IPS DF 4.7 (cell line): ENCODE measurements around the gene ZIC5.

ENCODE experiments used
- DNase-seq: peaks from one replicate; pipeline ENCODE4 v3.0.0-alpha.2; 2013; ENCODE audit warnings: low spot score; ENCODE audit errors: extremely low read depth

The ZIC5 gene

GRCh38 chr13:99971576-99972189, at the start of gene ZIC5:
Gene ZIC5 (minus strand): TSS chr13:99971767. CDS start chr13:99971603, 164 bp downstream.
- no peak for DNase-seq

- DNase-seq: no peak
These were observed 48.3 kb upstream of the ZIC5 start for GRCh38 chr13:100019780-100020356.

DNA sequence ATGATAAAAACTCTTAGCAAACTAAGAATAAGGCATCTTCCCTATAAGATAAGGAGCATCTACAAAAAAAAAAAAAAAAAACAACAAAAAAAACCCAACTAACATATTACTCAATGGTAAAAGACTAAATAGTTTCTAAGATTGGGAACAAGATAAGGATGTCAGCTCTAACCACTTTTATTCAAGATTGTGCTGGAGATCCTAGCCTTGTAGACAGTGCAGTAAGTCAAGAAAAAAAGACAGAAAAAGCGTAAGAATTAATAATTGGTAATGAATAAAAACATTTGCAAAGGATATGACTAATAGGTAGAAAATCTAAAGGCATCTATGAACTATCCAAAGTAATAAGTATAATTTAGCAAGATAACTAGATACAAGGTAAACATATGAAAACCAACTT, 43.1 kb upstream of the ZIC5 start:
- no peak for DNase-seq

GRCh38 chr13:99998261-99998660, 26.7 kb upstream of the ZIC5 start:
- DNase-seq: no peak

GRCh38 chr13:99997702-99998214, 26.2 kb upstream of the ZIC5 start:
- no peak for DNase-seq

DNA sequence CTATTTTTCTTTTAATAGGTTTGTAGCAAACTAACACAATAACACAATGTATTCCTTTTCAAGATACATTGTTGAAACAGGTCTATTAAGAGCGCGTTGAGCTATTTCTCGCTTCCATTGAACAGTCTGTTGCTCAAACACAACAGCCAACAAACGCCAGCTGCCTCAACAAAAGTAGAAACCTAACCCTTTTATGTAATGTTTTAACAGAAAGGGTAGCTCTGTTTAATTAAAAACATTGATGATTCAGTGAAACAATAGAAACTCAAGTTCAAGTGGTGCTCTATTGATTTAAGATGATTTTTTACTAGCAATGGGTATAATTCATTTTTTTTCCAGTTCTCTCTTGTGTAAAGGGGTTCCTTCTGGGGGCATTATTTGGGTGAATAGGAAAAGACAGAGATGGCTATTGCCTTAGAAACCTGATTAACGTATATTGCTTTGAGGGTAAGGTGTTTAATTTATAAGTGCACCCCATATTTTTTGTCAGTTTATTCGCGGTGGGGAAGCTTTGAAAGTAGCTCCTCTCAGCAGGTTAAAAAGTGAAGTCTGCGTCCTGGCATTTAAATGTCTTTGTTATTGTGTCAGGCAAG, 24.9 kb upstream of the ZIC5 start:
- no peak for DNase-seq

DNA sequence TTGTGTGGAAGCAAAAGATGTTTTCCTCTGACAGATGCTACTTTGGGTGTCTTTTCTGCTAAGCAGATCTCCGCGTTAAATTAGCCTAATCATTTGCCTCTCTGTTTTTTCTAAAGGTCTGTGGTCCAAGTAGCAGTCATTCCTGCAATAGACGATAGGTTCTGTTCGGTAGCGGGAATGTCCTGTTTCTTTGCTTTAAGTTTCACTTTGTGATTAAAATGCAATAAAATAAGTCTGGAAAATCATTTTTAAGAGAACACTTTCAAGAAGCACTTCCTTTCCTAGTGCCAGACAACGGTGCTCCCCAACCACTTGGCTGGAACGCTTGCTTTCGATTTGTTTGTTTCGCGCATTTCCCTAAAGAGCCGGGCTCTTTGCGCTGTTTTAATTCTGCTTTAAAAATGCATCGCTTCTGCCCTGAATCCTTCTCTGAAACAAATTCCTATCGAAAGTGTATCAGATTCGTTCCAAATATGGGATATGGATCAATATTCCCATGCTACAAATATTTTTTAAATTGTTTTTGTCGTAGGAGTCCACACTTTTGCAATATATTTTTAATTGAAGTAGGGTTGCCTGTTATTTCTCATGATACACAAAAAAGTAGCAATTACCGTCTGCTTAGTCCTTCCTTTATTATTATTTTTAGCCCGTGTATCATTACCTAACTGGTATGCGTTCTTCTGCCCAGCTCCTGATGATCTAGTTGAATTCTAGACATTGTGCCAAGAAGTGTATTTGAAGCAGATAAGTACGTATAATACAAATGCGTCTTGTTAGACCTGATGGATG, 24.2 kb upstream of the ZIC5 start:
- no peak for DNase-seq

- DNase-seq: no peak
These were observed 23.6 kb upstream of the ZIC5 start for GRCh38 chr13:99995104-99995588.

DNA sequence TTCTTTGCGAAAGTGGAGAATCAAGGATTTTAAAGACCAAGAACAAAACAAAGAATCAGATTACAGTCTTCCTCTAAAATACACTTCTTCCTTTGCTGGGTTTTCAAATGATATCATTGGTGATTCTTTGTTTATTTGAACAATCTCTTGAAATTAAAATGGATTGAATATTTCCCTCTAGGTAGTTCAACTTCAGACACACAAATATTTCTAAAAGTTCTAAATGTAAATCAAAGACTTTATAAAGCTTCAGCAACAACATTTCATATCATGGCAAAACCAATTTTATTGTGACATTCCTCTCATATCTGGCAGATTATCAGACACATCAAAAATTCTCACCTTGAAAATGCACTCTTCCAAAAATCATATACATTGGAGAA, 23.1 kb upstream of the ZIC5 start:
- DNase-seq: no peak

DNA sequence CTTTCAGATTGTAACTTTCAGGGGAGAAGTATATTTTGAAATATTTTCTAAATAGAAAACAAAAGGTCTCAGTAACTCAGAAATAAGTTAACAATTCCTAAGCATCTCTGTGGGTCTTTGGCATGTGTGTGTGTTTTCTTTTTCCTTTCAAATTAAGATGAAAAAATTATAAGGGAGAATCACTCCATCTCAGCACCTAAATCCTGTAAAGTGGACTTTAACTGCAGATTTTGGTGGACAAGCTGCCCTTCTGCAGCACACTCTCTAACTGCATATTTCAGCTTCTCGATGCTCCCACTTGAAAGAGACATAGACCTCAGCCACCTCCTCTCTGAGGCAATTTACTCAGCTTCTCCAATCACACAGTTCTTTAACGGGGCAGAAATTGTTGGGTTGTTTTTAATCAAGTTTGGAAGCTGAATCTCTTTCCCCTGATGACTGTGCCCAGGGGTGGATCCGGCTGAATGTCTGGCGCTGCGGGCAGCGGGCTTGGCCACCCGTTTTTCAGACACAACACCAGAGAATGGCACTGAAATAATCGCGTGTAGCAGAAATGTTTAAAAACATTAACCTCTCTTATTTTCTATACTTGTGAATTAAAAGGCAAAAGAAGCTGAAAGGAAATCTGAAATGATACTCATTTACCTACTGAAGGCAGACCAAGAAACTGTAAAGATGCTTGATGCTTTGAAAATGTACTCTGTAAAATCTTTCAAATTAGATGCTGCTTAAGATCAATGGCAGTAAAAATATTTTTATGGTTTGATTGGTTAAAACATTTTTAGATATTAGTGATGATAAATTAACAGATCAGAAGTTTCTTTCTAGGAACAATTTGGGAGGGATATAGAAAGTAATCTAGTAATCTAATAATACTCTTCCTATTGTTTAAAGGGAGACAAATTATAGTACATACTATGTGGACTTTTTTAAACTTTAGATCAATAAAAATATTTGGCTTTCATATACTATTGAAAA, 22.4 kb upstream of the ZIC5 start:
- DNase-seq: no peak

DNA sequence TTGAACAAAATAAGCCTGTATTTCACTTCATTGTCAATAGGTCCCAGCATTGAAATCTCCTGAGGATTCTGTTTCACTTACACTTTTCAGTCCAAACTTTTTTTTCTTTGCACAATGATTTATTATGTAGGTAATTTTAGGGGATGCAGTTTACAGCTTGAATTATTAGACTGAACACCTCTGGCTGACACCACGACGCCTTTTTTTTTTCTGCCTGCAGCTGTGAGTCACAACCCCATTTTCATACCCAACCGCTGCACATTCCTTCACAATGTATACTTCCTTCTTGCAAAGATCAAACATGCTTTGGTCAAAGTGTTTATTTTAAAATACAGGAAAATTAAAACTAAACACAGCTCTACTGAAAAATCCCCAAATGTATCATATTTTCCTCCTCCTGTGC, 21.4 kb upstream of the ZIC5 start:
- DNase-seq: no peak

DNA sequence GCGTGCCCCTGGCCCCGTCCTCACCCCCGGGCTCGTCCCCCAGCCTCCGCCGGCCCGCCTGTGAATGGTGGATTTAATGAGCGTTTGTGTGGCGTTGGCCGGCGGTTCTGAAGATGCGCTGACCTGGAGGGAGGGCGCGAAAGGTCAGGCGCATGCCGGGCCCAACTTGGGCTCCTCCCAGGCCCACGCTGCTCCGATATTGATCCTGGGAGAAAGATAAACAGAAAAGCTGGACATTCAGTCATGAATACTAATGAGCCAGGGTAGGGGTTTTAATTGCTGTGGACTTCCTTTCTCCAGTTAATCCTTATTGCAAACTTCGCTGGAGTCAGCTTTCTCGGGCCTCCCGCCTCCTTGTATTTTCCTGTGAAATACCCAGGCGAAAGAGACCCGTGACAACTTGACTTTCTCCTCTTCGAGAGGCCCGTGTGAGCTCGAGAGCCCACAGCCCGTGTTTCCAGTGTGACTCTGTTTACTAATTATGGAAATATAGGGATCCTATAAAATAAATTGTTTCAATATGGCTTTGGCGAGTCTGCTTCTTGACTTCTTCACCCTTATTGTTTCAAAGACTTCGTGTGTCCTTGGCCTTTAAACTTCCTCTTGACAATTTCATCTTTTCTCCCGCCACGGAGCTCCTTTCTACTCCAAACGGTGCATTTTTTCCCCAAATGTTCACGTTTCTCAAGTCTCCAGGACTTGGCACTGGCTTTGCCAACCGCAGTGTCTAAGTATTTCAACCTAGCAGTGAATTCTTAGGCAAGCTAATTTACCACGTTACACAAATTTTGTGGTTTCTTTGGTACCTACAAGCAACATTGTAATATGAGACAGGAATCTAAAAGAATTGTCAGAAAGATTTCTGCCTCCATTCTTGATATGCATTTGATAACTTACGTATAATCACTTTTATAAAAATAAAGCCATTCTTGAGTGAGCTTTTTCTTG, 20.5 kb upstream of the ZIC5 start:
- no peak for DNase-seq

DNA sequence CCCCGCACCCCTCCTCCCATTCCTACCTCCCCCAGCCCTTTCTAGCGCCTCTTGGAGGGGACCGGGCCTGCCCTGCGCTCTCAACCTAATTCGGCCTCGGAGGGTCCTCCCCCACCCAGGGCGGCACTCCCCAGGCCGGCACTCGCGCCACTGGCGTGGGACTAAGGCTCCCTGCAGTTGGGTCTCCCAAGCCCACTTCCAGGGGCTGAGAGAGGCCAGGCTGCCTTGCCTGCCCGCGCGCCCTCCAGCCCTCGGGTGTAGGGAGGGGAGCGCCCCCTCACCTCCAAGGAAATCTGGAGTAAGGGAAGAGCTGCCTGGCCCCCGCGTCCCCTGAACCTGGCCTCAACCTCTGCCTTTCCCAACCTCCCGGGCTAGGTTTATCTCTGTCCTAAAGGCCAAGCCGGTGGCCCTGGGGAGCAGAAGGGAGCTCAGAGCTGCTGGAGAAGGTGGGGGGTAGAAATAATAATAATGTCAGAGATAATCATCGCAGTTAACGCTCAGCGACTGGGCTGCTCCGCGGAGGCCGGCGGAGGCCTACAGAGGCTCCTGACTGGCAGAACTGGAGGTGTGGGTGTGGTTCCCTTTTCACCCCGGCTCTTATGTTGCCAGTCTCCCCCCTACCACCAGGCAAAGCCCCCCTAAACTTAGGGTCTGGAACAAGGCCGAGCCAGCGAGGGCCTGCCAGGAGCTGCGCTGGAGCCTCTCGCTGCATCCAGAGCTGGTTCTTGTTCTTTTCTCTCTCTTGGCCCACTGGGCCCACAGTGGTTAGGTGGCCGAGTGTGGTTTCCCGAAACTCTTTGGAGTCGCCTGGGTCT, 19.7 kb upstream of the ZIC5 start:
- no peak for DNase-seq

DNA sequence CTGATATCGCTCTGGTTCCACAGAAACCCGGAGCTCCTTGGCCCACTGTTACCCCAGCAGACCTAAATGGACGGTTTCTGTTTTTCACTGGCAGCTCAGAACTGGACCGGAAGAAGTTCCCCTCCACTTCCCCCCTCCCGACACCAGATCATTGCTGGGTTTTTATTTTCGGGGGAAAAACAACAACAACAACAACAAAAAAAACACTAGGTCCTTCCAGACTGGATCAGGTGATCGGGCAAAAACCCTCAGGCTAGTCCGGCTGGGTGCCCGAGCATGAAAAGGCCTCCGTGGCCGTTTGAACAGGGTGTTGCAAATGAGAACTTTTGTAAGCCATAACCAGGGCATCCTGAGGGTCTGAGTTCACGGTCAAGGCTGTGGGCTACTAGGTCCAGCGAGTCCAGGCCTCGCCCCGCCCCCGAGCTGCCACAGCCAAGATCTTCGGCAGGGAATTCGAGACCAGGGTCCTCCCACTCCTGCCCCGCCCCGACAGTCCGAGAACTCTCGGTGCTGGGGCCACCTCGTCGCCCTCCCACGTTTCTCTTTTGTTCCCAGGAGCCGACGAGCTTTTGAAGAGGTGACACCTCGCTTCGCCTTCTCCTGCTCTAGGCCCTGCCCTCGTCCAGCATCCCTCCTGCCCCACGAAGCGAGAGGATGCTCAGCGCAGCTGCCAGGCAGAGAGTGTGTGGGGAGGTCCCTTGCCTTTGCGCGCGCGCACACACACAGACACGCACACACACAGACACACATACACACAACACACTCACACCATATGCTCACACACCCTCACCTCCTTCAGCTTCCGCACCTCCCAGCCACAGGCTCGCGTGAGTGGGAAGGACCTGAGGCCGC, 18.8 kb upstream of the ZIC5 start:
- DNase-seq: no peak

GRCh38 chr13:99989276-99990125, 17.9 kb upstream of the ZIC5 start:
- no peak for DNase-seq

- no peak for DNase-seq
These were observed 17.1 kb upstream of the ZIC5 start for GRCh38 chr13:99988529-99989275.
